ENCODE results near the gene ANKHD1.

GRCh38 chr5:140355546-140355945 is 46.1 kb upstream of the ANKHD1 start:
- TF ChIP-seq CTCF (IDR thresholded peaks at IDR 0.05) (no peak), POLR2A (IDR thresholded peaks at IDR 0.05) (no peak)
